ENCODE measurements around the gene HSPB9.

Gene HSPB9, protein sequence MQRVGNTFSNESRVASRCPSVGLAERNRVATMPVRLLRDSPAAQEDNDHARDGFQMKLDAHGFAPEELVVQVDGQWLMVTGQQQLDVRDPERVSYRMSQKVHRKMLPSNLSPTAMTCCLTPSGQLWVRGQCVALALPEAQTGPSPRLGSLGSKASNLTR

GRCh38 chr17:42122371-42123303 is at the start of gene HSPB9:
TSS of gene HSPB9 (plus strand) at chr17:42122804. CDS start at chr17:42122851, 47 bp downstream.
- no peak for DNase-seq

DNA sequence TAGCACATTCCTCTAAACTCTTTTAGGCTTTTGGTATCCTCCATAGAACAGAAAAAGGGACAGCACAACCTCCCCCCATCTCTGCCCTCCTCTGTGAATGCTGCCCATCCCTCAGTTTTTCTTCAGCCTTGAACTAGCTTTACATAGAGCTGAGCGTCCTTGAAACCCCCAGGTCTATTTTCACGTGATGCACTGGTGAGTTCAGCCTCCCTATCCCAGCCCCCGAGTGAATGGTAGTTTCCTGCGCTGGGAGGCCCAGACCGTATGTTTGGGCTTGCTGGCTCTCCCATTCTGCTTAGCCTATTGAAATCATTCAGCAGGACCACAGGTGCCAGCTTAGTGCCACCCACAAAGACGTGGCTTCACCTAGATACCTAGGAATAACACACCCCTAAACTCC is 46.8 kb upstream of the HSPB9 start:
- no peak for DNase-seq

DNA sequence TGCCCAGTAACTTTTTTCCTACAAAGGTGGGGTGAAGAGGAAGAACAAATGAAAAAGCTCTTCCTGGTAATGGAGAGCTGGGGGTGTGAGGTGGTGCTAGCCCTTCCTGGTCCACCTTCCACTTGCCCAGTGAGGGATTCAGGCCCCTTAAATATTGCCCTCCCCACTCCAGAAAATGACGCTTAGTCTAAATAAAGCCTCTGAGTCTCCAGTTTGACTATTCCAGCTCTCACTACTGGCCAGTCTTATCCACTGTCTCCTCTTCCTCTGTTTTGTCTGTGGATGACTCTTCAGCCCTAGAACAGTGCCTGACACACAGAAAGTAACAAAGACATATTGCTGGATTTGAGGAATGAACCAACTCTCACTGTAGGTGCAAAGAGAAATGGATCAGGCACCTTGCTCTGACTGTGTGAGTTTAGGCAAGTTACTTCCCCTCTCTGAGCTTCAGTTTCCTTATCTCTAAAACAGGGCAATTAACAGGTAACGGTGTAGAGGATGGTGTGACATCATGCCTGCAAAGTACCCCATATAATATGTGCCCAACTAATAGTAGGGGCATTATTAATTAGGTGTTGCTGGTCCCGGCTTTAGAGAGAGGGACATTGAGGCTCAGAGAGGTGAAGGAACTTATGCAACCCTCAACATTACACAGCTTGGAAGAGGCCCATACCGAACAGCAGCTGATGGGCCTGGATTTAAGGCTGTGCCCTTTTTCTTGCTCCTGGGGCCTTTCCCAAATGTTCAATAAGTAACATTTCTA is 45.6 kb upstream of the HSPB9 start:
- no peak for DNase-seq

- no peak for DNase-seq
These were observed 44.8 kb upstream of the HSPB9 start for GRCh38 chr17:42077755-42078154.

GRCh38 chr17:42078396-42079043 is 44.1 kb upstream of the HSPB9 start:
- no peak for DNase-seq

DNA sequence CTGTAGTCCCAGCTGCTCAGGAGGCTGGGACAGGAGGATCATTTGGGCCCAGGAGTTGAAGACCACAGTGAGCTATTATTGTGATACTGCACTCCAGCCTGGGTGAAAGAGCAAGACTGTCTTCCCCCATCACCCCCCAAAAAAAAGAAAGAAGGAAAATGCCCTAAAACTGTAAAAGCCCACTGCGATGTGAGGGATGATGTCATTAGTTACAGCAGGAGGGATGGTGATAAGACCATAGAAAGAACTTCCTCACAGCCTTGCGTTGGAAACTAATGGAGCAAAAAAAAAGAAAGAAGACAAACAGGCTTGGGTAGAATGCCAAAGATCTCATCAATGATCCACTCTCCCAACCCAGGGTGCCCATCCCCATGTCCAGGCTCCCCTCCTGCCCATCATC is 43.1 kb upstream of the HSPB9 start:
- no peak for DNase-seq

GRCh38 chr17:42081516-42082129 is 41.0 kb upstream of the HSPB9 start:
- DNase-seq: no peak

DNA sequence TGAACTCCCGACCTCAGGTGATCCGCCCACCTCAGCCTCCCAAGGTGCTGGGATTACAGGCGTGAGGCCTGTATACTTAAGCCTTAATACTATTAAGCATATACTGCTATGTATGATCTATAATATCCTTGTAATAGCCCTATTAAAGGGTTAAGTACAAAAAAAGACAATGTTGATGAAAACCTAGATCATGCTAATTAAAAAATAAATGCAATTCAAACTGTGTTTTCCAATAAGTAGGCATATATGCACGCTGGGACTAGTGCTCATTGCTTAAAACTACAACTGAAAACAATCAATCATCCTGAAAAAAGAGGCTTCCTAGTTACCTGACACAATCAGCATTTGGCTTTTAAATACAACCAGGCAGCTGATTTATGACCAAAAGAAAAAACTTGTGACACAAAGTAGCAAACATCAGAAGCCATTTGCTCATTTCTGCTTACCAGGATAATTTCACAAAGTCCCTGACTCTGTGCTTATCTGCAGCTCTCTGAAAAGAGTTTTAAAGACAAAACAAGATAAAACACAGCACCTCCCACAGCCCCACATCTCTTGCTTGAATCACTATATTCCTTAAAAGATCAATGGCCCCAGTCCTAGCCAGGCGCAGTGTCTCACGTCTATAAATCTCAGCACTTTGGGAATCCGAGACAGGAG is 35.4 kb upstream of the HSPB9 start:
- DNase-seq: no peak

DNA sequence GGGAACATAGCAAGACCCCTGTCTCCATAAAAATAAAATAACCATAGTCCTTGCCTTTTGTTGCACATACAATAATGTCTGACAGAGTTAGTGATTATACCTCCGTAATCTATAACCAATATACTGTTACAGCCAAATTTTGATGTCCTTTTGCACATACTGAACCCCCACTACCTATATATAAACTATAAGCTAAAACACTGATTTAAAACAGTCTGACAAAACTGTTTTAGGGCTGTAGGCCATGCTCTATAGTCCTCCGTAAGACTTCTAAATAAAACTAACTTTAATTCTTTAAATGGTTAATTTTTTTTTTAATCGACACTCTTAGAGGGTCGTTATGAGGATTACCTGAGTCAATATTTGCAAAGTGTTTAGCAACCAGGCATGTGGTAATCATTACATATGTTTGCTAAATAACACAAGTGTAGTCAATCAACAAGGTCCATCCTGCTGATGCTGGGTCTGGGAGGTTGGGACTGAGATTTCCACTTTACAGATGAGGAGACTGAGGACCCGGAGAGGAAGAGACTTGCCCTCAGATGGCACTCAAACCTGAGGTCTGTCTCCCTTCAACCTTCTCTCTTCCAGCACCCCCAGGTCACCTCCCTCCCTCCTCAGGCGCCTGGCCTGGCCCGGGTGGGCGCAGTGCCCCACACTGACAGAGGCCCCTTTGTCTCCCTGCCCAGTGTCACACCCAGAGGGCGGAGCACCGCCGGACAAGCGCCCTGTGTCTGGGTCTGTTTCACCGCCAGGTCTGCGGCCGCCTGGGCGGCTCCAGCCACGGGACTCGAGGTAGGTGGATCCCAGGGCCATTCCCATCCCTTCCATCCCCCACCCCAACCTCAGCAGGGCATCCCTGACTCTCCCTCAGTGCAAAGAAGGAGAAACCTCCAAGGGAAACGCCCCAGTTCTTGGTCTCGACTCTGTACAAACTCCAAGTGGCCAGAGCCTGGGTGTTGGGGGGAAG is 34.6 kb upstream of the HSPB9 start:
- no peak for DNase-seq

DNA sequence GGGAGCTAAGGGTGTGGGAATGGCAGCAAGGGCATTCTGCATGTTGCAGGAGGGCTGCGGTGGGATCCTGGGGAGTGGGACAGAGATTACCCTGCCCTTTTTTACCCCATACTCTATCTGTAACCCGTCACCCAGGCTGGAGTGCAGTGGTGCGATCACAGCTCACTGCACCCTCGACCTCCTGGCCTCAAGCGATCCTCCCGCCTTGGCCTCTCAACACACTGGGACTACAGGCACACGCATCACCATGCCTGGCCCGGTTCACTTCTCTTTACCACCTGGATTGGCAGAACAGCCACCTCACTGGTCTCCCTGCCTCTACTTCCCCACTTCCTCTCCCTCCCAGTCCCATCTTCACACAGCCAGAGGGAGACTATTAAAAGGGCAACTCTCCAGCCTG is 33.9 kb upstream of the HSPB9 start:
- DNase-seq: no peak

- DNase-seq: no peak
These were observed 31.4 kb upstream of the HSPB9 start for GRCh38 chr17:42090964-42091790.

DNA sequence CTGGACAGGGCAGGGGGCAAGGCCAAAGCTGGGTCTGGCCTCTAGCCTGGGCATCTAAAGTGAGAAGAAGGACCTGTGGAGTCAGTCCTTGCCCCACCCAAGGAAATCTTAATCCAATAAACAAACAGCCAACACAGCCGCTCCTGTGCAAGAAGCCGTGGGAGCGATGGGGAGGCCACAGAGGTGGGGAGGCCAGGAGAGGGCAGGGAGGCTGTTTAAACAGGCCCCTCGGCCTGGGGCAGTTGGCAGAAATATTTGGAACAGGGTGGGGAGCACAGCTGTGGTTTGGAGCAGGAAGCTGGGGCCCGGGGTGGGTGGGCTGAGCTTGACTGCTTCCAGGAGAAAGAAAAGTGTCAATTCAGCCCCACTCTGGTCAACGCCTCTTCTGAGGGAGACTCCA is 29.7 kb upstream of the HSPB9 start:
- DNase-seq: no peak

GRCh38 chr17:42094375-42095069 is 28.1 kb upstream of the HSPB9 start:
- DNase-seq: no peak

DNA sequence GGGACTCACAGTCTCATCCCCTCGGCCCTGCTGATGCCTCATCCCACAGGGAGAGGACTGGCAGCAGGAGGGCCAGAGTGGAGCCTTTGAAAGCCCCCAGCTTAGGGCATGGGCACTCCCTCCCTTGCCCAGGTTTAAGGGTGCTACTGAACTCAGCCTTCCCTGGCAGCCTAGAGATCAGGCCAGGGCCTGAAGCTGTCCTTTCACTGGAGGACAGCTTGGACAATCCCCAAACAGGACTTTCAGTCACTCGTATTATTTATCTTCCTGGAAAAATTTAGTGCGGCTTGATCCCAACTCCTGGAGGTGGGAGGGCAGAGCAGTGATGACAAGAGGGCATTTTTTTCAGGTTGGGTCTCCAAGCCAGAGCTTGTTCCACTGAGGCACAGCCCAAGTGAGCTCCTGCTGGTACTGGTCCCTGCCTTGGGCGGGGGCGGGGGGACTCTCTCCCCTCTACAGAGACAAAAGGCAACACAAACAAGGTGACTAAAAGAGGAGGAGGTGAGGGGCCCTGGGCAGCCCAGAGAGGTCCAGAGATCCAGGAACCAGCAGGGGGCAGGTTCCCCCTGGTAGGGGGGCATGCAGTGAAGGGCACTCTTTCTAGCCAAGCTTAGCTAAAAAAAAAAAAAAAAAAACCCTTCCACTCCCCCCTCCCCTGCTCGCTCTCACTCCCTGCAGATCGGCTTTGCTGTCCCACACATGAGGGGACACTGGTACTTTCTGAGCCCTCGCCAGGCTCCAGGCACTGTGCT is 26.1 kb upstream of the HSPB9 start:
- no peak for DNase-seq

DNA sequence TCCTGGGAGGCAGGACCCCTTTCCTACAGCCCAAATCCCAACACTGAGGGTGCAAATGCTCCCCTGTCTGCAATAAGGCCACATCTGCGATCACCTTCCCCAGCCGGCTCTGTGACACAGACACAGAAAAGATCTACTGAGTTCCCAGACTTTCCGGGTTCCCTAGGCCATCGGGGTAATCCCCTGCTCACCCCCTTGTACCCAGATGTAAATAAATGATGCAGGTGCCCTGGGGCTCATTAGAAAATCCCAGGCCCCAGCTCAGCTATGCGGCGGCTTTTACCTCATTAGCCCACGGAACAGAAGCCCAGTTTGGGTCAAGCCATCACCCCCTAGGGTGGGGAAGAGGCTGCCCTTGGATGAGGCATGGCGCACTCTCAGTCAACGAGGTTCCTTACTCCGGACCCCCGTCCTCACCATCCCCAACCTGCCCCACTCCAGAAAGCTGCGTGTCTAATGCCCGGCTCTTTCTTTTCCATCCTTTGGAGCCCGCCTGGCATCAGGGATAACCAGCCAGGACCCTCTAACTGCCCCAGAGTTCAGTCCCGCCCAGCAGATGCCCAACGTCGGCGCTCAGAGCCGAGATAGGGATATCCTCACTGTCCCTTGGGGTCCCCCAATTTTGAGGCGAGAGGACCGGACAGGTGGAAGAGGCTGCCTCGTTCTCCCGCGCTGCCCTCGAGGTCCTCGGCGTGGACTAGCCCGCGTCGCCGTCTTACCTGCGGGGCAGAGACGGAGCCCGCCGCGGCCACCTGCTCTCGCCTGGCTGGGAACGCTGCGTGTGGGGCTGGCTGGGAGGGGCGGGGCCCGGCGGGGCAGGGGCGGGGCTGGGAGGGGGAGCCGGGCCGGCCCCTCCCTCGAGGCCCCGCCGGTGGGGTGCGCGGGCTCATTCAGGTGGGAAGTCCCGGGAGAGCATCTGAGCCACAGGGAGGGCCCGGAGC is 24.6 kb upstream of the HSPB9 start, which contains the start of gene ZNF385C:
Gene ZNF385C, minus strand, starts transcription at position 783 of the 941 bp plus-strand sequence. CDS start 35,417 bp downstream, outside the sequence.
- peak in 1 of 4 experiments; percentile 50 for DNase-seq

GRCh38 chr17:42098730-42099399 is 23.7 kb upstream of the HSPB9 start:
- DNase-seq: no peak
